GM04504 (cell line): Measurements from ENCODE around the gene SMAD3.

Experiments used
- DNase-seq: peaks from one replicate; pipeline ENCODE4 v3.0.0-alpha.2; 2012; ENCODE audit warnings: low read depth

SMAD3 gene

DNA sequence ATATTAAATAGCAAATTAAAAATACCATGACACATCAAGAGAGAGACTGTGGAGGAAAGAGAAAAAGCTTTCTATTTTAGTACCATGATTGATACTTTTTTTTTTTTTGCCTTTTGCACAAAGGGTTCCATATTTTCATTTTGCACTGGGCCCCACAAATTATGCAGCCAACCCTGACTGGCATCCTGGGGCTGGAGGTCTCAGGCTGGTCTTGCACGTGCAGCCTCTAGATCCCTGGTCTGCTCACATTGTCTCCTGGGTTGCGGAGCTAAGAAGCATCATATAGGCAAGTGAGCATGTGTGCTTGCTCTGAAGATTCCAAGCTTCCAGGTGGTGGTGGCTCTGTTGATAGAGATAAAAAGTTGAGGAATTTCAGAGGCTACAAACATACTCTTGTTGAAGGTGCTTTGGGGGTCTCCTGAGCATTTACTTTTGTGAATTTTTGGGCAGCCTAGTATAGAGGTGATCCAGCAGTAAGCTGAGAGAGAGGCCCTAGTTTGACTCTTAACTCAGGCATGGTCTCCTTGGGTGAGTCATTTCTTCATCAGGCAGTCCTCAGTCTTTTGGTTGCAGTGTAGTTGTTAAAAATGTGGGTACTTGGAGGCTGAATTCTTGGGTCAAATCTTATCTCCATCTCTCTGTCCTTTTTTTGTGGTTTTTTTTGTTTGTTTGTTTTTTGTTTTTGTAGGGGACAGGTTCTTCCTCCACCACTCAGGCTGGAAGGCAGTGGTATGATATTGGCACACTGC is 31.3 kb downstream of the SMAD3 start:
- no peak for DNase-seq

DNA sequence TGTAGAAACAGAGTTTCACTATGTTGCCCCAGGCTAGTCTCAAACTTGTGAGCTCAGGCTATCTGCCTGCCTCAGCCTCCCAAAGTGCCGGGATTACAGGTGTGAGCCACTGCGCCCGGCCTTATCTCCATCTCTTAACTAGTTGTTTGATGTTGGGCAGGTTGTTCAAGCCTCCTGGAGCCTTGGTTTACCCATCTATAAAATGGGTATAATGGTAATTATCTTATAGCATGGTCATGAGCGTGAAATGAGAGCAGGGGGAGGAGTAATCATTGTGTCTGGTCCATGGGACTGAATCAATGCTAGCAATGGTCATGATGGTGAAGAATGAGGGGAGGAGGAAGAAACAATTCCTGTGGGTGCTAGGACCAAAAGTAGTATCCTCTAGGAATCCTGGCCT is 32.0 kb downstream of the SMAD3 start:
- DNase-seq = no peak

DNA sequence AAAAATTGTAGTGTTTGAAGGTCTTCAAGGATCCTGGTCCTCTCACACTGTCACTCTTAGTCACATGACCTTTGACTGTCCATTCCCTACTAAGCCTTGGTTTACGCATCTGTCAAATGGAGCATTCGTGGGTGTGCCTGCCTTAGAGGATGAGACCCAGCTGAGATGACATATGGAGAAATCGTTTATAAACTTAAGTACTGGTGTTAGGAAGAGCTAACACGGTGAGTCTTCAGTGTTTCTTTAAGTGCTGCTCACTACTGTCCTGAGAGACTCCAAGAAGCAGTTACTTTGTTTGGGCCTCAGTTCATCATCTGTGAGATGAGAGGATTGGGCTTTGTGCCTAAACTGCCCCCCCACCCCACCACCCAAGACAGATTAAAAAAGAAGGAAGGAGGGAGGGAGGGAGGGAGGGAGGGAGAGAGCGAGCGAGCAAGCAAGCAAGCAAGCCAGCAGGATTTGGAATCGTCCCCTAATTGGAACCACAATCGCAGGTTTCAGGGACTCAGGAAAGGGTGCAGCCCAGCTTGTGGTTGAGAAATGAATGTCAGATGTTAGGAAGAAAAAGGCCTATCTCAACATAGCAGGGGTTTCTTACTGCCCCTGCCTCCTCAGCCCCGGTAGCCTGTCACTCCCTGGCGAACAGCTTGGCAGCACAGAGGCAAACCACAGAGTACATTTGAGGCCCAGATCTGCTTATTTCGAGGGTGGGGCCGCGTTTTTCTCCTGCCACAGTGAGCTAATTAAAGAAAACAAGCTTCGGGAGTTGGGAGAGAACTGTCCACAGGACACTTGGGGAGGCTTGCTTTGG is 32.7 kb downstream of the SMAD3 start:
- peak; percentile 90 for DNase-seq

DNA sequence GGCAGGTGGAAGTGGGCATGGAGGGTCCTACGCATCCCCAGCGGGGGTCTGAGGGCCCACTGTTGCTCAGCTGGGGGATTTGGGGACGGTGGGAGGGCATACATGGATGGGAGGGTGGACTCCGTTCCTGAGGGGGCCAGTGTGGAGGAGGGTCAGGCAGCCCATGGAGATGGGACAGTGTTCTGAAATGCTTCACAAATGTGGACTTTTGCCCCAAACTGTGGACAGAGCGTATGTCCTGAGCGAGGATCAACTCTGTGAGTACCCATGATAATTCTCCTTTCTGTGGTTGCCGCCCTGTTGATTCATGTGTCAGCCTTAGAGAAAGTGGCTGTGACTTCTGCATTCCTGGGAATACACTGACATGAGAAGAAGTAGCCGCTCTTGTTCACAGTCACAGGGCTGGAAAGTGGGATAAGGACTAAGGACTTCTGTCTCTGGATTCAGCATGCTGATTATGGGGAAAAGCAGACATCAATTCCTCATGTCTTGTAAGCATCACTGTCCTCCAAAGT is 33.4 kb downstream of the SMAD3 start:
- no peak for DNase-seq

DNA sequence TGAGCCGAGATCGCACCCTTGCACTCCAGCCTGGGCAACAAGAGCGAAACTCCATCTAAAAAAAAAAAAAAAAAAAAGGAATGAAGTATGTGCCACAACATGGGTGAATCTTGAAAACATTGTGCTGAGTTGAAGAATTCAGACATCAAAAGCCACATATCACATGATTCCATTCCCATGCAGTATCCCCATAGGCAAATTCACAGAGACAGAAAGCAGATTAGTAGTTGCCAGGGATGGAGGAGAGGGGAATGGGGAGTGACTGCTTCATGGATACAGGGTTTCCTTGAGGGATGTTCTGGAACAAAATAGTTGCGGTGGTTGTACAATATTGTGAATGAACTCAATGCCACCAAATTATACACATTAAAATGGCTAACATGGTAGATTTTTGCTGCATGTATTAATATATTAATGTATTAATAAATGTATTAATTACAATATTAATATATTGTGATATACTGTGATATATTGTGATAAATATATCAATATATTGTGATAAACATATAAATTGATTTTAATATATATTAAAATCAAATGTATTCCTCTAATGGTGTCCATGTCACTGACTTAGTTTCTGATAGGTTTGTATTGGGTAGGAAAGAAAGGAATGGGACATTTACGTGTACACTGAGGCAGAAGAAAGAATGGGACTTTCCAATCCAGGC is 34.9 kb downstream of the SMAD3 start:
- no peak for DNase-seq

DNA sequence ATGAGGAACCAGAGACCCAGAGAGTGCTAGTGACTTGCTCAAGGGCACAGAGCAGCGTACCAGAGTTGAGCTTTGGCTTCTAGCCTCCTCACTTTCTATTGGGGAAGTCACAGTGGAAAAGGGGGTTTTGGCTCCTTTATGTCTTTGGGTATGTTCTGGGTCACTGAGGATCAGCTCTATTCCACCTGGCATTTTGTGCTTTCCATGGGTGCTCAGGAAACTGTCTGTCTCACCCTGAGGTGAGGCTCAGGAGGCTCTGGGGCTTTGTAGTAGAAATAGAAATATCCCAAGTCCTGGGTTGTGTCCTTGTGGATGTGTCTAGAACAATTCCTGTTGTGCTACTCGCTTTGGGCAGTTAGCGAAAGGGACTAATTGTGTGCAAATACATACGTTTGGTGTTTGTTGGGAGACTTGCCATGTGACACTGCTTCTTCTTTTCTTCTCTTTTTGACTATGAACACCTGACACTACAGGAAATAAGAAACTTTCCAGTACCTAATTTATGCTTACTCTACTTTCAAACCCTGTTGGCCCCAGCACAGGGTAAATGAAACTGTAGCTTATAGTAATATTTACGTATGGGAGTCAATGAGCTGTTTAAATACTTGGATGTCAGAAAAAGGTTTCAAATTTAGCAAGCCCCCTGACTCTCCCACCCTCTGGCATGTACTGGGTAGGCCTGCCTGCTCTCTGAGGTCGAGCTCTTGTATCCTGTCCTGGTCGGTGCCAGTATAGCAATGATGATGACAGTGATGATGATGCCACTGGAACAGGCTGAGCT is 35.6 kb downstream of the SMAD3 start:
- no peak for DNase-seq

DNA sequence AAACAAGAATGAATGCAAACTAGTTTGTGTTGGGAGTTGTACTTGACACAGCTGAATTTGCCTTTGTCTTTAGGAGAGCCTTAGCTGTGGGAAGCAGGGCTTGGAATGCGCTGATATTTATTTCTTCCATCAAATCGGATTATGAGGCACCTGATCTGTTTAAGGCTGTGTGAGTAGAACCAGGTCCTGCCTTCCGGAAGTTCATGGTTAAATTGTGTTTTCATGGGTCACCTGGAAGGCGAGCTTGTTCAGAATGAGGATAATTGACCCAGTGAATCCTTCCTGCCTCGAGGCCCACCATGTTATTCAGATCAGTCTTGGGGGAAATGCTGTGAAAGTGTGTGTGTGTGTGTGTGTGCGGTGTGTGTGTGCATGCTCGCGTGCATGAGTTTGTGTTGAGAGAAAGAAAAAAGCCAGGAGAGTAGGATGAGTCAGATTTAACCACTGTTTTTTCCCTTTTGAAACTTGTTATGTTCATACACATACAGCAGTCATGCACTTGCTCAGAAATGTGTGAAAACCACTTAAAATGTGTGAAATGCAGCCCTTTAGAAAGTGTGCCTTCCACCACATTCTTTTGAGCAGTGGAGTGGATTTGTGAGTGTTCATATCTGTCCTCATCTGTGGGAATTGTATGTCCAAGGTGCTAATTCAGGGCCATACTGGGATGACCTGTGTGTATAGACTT is 36.7 kb downstream of the SMAD3 start:
- no peak for DNase-seq

DNA sequence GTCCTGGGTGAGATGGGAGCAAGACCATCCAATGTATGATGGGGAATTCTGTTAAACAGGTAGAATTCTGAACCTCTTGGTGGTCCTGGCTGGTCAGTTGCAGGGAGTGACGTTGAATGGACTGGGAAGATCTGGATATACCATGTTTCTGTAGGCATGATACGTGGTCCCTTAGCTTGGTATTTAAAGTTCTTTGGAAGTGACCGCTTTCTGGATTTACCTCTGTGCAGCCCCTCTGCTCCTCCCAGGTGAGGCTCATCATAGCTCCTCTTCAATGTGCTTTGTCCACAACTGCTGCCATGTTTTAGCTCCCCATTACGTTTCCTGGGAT is 37.2 kb downstream of the SMAD3 start:
- no peak for DNase-seq

DNA sequence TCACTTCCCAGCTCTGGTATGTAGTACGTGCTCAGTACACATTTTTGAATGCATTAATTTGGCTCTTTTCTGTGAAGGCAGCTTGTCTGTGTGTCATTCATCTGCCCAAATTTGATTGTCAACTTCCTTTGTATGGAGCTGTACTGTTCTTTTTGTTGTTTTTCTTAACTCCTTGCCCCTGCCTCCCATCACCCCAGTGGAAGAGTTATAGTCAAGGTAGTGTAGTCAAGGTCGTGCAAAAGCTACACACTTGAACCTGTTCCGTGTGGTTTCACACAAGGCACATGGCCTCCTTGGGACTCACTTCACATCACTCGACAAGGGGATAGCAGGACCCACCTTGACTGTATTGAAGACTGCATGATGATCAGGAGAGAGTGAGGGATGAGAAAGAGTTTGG is 37.6 kb downstream of the SMAD3 start:
- DNase-seq = no peak

DNA sequence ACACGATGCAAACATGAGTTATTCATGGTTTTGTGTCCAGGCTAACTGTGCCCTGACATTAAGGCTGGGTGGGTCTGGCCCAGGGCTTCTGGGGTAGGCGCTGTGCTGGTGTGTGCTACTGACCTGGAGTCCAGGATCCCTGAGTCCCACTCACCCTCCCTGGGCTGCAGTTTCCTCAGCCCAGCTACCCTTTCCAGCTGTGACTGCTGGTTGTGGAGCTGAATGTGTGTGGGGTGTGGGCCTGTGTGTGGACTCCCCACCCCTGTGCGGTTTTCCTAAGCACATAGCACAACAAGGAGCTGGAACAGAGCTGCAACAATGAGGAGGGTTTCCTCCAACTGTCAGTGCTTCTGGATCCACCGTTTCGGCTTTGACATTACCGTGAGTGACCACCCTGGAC is 38.0 kb downstream of the SMAD3 start:
- no peak for DNase-seq

DNA sequence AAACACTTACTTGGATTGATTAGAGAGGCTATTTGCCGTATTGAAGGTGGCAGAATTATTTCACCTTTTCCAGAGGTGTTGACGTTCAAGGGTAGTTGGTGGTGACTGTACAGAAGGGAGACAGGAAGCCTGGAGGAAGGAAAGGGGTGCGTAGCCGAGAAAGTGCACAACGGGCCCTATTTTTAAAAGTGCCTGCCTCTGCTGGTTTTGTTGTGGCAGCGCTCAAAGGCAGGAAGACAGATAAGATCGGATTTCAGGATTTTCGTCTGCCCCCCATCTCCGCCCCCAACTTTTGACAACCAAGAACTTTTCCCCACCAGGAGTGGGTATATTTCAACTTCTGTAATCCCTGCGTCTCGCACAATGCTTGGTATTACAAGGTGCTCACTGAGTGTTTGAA is 38.5 kb downstream of the SMAD3 start:
- no peak for DNase-seq

DNA sequence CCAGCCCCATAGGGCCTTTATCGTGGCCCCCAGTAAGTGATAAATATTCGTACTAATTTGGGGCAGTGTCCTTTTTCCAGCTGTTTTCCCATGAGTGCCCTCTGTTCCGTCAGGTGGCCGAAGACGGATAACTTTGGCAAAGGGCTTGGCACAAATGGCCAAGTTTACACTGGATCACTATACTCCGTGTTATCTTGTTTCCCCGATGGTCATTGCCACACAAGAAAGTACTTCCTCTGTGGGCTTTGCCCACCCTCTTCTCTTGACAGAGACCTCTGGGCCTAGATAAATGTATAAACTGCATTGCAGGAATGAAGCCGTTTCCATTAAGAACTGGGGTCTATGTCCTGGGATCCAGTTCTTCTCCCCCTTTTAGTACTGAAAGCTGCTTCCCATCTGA is 39.1 kb downstream of the SMAD3 start:
- DNase-seq = no peak

DNA sequence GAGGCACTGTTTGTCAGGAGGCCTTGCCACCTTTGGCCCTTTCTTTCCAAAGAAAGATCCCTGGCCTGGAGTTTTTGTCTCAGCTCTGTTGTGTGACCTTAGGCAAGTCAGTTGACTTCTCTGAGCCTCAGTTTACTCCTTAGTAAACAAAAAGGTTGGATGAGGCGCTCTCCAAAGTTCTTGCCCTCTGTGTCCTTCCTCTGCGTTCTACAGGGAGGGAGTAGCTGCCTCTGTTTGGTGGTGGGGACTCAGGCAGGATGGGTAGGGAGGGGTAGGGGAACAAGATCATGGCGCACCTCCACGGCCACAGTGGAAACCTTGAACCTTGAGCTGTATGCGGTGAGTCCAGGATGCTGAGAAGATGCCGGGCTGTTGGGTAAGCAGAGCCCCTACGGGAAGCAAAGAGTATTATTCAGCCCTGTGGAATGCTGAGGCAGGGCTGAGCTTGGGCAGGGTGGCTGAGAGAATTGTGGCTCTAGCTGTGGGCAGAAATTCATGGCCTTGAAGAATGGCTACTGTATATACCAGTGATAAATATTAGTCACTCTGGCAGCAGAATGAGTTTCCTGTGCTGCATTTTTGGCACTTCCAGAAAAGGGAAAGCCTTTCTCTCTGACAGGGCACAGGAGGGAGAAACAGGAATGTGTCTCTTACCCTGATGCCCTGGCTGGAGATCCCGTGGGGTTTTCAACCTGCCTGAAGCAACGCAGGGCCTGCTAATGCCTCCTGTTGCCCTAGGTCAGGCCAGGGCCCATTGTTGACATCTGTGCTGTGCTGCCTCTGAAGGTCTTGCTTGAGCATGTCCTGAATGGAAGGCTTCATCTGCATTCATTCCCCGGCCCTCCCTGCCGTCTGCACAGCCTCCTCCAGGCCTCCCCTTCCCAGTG is 39.9 kb downstream of the SMAD3 start:
- peak; percentile 97 for DNase-seq

DNA sequence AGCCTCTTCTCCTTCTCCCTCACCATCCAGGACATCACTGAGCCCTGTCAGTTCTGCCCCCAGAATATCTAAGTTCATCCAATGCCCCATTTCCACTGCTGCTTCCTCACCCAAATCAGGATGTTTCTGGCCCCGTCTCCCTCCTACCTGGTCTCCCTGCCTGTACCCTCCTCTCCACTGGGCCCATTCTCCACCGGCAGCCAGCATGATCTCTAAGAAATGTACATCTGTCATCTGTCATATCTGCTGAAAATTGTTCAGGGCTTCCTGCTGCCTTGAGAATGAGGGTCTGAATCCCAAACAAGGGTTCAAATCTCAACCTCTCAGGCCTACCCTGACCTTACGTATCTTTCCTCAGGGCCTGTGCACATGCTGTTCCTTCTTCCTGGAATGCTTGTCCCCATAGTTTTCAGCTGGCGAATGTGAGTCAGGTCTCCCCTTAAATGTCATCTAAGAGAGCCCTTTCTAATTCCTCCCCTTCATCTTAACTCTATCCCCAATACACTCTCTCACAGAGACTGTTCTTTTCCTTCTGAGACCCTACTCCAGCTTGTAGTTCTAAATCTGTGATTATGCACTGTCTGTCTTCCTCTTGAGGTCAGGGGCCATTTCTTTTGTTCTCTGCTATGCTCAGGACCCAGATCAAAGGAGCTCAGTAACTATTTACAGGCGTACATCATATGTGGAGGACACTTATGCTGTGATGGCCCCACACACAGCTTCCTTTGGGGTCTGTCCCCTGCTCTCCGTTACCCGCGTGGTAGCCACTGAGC is 40.8 kb downstream of the SMAD3 start:
- DNase-seq = no peak

DNA sequence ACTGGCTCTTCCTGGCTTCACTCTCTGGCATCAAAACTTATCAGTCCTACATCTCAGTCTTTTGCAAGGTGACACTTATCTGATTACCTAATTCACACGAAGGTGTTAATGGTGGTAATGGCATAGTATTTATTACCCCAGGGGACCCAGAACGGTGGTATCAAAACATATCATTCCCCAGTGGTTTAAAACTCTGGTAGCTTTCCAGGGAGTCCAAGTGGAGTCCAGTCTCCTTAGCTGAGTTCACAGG is 41.3 kb downstream of the SMAD3 start:
- DNase-seq = no peak

DNA sequence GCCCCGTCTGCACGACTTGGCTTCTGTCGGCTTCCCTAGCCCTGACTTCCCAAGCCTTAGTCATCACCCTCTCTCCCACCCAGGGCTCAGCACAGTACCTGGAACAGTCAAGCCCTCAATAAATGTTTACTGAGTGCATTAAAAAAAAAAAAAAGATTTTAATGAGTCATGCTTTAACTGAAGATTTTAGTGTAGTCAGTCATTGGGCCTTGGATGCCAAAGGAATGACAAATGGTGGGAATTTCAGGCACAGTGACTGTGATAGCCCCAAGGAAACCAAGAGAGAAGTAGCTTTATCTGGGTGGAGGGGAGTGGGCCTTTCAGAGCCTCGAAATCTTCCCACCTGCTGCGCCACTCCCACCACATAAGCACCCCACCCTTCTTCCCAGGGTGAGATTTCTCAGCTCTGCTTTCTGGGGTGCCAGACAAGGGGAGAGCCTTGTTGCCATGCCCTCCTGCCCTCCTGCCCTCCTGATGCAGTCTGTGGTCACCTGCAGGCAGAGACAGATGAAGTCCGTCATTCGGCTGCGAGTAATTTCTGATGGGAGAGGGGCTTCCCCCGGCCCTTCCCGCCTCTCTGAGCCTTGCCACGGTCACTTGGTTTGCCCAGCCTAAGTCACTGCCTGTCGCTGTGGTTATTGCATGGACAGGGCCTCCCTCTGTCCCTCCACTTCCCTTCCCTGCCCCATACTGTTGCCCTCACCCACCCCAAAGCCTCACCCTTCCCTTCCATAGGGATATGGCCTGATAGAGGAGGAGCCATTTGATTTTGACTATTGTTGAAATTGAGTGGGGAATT is 41.8 kb downstream of the SMAD3 start:
- peak; percentile 99 for DNase-seq

DNA sequence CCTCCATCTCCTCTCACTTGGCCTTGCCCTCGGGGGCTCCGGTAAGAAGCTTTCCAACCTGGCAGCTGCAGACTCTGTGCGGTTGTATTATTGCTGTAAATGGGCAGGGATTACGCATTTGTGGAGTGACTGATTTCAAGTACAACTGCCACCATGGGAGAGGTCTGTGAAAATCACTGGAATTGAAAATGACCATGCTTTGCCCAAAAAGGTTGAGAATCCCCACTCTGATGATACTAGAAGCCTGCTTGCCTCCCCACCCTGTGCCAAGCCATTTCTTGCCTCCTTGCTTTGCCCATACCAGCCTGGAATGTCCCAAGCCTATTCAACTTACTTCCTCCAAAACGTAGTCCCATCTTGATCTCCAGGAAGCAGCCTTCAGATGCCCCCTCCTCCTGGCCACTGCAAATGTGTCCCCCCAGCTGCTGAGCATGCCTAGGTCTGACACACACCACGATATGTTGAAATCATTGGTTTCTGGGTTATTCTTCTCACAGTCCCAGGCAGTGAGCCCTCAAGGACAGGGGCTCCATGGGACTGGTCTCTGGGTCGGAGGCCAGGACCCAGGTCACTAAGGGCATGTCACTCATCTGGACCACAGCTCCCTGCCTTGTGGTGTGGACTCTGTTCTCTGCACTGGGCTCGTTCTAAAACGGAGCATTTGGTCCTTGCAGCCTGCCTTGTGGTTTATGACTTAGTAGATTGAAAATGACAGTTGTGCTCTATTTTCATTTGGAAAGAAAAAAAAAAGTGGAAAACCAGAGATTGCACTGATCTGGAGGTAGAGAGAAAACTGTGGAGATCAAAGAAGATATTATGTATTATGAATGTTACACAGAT is 42.9 kb downstream of the SMAD3 start:
- no peak for DNase-seq
